ENCODE measurements around the gene OOEP.

DNA sequence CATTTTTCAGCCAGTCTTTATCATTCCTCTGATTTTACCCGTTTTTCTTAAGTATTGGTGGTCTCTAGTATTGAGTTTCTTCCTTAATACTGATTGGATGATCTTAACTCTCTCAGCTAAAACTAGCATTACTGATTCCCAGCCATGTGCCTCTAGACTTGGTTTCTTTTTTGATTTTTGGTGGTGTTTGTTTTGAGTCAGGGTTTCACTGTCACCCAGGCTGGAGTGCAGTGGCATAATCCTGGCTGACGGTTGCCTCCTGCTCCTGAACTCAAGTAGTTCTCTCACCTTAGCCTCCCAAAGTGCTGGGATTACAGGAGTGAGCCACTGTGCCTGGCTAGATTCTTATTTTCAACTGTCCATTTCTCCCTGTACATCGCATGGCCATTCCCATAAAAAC is 40.5 kb downstream of the OOEP start:
- TF ChIP-seq, protein P1, sequence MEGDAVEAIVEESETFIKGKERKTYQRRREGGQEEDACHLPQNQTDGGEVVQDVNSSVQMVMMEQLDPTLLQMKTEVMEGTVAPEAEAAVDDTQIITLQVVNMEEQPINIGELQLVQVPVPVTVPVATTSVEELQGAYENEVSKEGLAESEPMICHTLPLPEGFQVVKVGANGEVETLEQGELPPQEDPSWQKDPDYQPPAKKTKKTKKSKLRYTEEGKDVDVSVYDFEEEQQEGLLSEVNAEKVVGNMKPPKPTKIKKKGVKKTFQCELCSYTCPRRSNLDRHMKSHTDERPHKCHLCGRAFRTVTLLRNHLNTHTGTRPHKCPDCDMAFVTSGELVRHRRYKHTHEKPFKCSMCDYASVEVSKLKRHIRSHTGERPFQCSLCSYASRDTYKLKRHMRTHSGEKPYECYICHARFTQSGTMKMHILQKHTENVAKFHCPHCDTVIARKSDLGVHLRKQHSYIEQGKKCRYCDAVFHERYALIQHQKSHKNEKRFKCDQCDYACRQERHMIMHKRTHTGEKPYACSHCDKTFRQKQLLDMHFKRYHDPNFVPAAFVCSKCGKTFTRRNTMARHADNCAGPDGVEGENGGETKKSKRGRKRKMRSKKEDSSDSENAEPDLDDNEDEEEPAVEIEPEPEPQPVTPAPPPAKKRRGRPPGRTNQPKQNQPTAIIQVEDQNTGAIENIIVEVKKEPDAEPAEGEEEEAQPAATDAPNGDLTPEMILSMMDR (IDR thresholded peaks at IDR 0.05; ENCODE audit: low read depth, low read length, missing input control), result no peak
- TF ChIP-seq, protein P2, sequence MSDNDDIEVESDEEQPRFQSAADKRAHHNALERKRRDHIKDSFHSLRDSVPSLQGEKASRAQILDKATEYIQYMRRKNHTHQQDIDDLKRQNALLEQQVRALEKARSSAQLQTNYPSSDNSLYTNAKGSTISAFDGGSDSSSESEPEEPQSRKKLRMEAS (IDR thresholded peaks at IDR 0.05), result no peak
- TF ChIP-seq JUND (IDR thresholded peaks at IDR 0.05), result no peak
- TF ChIP-seq SP1 (IDR thresholded peaks at IDR 0.05), result no peak

Measured in liver (tissue), 3 donors.